ENCODE data around the gene CAMKK1. TPM values are rescaled to one million over a fixed set of nuclear protein-coding genes. Genes with fewer than 3 reads are reported as not detected.
A peak's percentile ranks its signal among the peaks of the same experiment; 100 is the strongest.

The CAMKK1 gene
- total and polyA plus RNA-seq, 9 of the 15 experiments (the other 6 are each of a cell fraction or from before 2014, with no cell fraction given): 0.34 to 7.5 (median 4.9) TPM

DNA sequence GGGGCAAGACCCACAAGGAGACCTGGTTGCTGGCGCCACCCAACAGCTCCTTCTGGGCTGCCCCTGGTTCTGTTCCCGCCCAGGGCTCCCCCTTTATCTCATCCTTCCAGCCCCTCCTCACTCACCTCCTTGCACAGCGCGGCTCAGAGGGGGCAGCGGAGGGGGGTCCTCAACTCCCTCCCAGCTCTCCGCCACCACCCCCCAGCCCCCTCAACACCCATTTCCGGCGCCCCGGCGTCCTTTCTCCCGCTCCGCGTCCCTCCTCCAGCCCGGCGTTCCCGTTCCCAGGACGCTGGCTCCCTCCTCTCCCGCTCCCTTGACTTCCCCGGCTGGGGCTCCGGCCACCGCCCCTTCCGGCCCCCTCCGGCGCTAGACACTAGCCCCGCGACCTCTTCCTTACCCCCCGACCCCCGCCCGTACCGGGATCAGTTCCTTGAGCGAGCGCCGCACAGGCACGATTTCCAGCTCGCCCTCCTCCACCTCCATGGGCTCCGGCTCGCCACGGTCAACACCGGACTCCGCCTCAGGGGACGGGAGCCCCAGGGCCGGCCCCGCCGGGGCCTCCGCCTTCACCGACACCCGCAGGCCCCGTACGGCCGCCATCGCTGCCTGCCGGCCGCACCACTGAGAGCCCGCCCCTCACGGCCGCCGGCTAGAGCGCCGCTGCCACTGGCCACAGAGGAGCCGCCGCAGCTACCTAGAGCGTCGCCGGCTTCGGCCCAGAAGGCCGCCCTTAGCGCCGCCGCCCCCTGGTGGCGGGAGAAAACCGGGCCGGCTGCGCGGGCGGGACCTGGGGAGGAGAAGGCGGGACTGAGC, 47.0 kb downstream of the CAMKK1 start, which contains the start of gene NCBP3 (continued):
- TF ChIP-seq ZSCAN29 (IDR thresholded peaks at IDR 0.05) (no peak), ZNF584 (CRISPR knock-in tag; IDR thresholded peaks at IDR 0.05; ENCODE audit: low read depth) (no peak), KLF16 (IDR thresholded peaks at IDR 0.05) (0 out of 2 replicates have a peak, but pooled peaks have one; percentile 15), TAF15 (IDR thresholded peaks at IDR 0.05; ENCODE audit: low read depth, low read length) (no peak), HOMEZ (CRISPR knock-in tag; IDR thresholded peaks at IDR 0.05) (no peak), MCM7 (IDR thresholded peaks at IDR 0.05) (no peak), ZNF696 (CRISPR knock-in tag; conservative IDR thresholded peaks at IDR 0.05) (no peak), RBM34 (IDR thresholded peaks at IDR 0.05; ENCODE audit: borderline replicate concordance, insufficient read depth, low read length) (no peak), ZC3H4 (CRISPR knock-in tag; IDR thresholded peaks at IDR 0.05; ENCODE audit: borderline replicate concordance) (no peak), RBM15 (IDR thresholded peaks at IDR 0.05; ENCODE audit: insufficient read depth, low read length) (no peak), NR2C1 (IDR thresholded peaks at IDR 0.05) (peak; percentile 54; the same call in 1 of the 2 replicates), NR2C1 (tag; IDR thresholded peaks at IDR 0.05) (no peak), LEF1 (IDR thresholded peaks at IDR 0.05) (no peak), KHSRP (IDR thresholded peaks at IDR 0.05) (no peak), U2AF1 (optimal IDR thresholded peaks at IDR 0.05; ENCODE audit: low read depth, low read length) (peak; percentile 100), PHF8 (IDR thresholded peaks at IDR 0.05; ENCODE audit: borderline replicate concordance, low read length) (peak; percentile 96), ZNF436 (CRISPR knock-in tag; IDR thresholded peaks at IDR 0.05) (no peak)
- TF ChIP-seq, protein P1, sequence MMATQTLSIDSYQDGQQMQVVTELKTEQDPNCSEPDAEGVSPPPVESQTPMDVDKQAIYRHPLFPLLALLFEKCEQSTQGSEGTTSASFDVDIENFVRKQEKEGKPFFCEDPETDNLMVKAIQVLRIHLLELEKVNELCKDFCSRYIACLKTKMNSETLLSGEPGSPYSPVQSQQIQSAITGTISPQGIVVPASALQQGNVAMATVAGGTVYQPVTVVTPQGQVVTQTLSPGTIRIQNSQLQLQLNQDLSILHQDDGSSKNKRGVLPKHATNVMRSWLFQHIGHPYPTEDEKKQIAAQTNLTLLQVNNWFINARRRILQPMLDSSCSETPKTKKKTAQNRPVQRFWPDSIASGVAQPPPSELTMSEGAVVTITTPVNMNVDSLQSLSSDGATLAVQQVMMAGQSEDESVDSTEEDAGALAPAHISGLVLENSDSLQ (IDR thresholded peaks at IDR 0.05): no peak
- TF ChIP-seq, protein P2, sequence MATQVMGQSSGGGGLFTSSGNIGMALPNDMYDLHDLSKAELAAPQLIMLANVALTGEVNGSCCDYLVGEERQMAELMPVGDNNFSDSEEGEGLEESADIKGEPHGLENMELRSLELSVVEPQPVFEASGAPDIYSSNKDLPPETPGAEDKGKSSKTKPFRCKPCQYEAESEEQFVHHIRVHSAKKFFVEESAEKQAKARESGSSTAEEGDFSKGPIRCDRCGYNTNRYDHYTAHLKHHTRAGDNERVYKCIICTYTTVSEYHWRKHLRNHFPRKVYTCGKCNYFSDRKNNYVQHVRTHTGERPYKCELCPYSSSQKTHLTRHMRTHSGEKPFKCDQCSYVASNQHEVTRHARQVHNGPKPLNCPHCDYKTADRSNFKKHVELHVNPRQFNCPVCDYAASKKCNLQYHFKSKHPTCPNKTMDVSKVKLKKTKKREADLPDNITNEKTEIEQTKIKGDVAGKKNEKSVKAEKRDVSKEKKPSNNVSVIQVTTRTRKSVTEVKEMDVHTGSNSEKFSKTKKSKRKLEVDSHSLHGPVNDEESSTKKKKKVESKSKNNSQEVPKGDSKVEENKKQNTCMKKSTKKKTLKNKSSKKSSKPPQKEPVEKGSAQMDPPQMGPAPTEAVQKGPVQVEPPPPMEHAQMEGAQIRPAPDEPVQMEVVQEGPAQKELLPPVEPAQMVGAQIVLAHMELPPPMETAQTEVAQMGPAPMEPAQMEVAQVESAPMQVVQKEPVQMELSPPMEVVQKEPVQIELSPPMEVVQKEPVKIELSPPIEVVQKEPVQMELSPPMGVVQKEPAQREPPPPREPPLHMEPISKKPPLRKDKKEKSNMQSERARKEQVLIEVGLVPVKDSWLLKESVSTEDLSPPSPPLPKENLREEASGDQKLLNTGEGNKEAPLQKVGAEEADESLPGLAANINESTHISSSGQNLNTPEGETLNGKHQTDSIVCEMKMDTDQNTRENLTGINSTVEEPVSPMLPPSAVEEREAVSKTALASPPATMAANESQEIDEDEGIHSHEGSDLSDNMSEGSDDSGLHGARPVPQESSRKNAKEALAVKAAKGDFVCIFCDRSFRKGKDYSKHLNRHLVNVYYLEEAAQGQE (IDR thresholded peaks at IDR 0.05; ENCODE audit: borderline replicate concordance): no peak
- TF ChIP-seq, protein P2 (CRISPR knock-in tag; IDR thresholded peaks at IDR 0.05; ENCODE audit: low read depth): no peak
